Central memory CD4-positive, alpha-beta T cell (primary cell): ENCODE data around the gene PTGER2.

Experiments
- DNase-seq: peaks from one replicate; pipeline ENCODE4 v3.0.0; 2022

PTGER2 gene

GRCh38 chr14:52307376-52307775, 6.7 kb upstream of the PTGER2 start:
- no peak for DNase-seq

- DNase-seq, result no peak
Observed at GRCh38 chr14:52307905-52308304, 6.2 kb upstream of the PTGER2 start.

- no peak for DNase-seq
Observed at GRCh38 chr14:52310541-52310940, 3.6 kb upstream of the PTGER2 start.

GRCh38 chr14:52312931-52313355, 1.2 kb upstream of the PTGER2 start:
- DNase-seq, result no peak

GRCh38 chr14:52313462-52313861, 650 bp upstream of the PTGER2 start:
- peak; percentile 21 for DNase-seq

GRCh38 chr14:52314595-52315354, 663 bp downstream of the PTGER2 start:
- peak; percentile 37 for DNase-seq

GRCh38 chr14:52315355-52315718, 1.2 kb downstream of the PTGER2 start:
- peak; percentile 47 for DNase-seq

- DNase-seq, result no peak
Observed at GRCh38 chr14:52318062-52318461, 4.0 kb downstream of the PTGER2 start.

GRCh38 chr14:52318826-52319645, 4.9 kb downstream of the PTGER2 start:
- DNase-seq, result no peak

- DNase-seq, result no peak
Observed at GRCh38 chr14:52319919-52320318, 5.8 kb downstream of the PTGER2 start.

- DNase-seq, result no peak
Observed at GRCh38 chr14:52325126-52325525, 11.0 kb downstream of the PTGER2 start.

- no peak for DNase-seq
Observed at GRCh38 chr14:52325630-52326029, 11.5 kb downstream of the PTGER2 start.

GRCh38 chr14:52327374-52328226, 13.5 kb downstream of the PTGER2 start:
- DNase-seq, result no peak

GRCh38 chr14:52328276-52328675, 14.2 kb downstream of the PTGER2 start:
- no peak for DNase-seq

GRCh38 chr14:52329678-52330369, 15.7 kb downstream of the PTGER2 start:
- DNase-seq, result no peak

- no peak for DNase-seq
Observed at GRCh38 chr14:52332269-52332668, 18.2 kb downstream of the PTGER2 start.

GRCh38 chr14:52333108-52333507, 19.0 kb downstream of the PTGER2 start:
- DNase-seq, result no peak

- DNase-seq, result no peak
Observed at GRCh38 chr14:52333823-52334657, 19.9 kb downstream of the PTGER2 start.

- DNase-seq, result no peak
Observed at GRCh38 chr14:52336241-52336640, 22.1 kb downstream of the PTGER2 start.

- DNase-seq, result no peak
Observed at GRCh38 chr14:52338051-52338681, 24.1 kb downstream of the PTGER2 start.

- no peak for DNase-seq
Observed at GRCh38 chr14:52339262-52339661, 25.1 kb downstream of the PTGER2 start.
